A673 (cell line): ENCODE results near the gene OTOGL.

Source experiments
- EZH2 ChIP-seq: fragments of 200-600 bp; sonication (generic); IDR thresholded peaks from 2 replicates; pipeline ENCODE4 v1.6.1; 2017; ENCODE audit warnings: borderline replicate concordance, low read depth, mild to moderate bottlenecking, mixed read lengths, antibody characterized with exemption, low read length; ENCODE audit not compliant: poor library complexity, severe bottlenecking
- TF ChIP-seq, protein P1 (sequence below): fragments of 300-800, 200-600 bp; sonication (generic); conservative IDR thresholded peaks from 2 replicates; pipeline ENCODE4 v1.5.1; 2017; ENCODE audit warnings: low read depth, mild to moderate bottlenecking, antibody characterized with exemption, low read length, moderate library complexity, mixed read lengths

DNA sequence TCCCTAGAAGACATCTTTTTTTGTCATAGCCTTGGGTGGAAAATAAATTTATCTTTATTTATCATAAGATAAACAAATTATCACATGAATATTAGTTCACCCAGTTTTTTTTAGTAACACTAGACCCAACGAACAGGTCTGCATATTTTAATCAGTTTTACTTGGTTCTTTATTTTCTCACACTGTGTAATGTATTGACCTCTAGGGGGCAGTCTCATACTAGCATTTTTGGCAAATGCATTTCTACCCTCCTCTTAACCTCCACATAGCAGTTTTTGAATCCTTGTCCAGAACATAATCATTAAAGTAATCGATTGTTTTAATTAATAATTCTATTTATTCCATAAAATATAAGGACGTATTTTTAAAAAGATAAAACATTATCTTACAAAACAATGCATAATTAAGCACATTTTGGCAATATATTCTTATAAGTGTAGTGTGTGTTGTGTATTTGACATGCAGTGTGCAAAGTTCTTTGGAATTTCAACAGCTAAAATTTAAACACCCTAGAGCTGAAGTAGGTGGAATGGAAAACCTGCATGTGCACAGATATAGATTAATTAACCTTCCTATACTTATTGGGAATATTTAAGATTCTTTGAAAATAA lies 313.1 kb downstream of the OTOGL start:
- no peak for TF ChIP-seq EZH2
- TF ChIP-seq, protein P1, sequence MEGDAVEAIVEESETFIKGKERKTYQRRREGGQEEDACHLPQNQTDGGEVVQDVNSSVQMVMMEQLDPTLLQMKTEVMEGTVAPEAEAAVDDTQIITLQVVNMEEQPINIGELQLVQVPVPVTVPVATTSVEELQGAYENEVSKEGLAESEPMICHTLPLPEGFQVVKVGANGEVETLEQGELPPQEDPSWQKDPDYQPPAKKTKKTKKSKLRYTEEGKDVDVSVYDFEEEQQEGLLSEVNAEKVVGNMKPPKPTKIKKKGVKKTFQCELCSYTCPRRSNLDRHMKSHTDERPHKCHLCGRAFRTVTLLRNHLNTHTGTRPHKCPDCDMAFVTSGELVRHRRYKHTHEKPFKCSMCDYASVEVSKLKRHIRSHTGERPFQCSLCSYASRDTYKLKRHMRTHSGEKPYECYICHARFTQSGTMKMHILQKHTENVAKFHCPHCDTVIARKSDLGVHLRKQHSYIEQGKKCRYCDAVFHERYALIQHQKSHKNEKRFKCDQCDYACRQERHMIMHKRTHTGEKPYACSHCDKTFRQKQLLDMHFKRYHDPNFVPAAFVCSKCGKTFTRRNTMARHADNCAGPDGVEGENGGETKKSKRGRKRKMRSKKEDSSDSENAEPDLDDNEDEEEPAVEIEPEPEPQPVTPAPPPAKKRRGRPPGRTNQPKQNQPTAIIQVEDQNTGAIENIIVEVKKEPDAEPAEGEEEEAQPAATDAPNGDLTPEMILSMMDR, result peak; percentile 79
